ENCODE data around the gene PROB1. TPM values are rescaled to one million over a fixed set of nuclear protein-coding genes. Genes with fewer than 3 reads are reported as not detected.

Gene PROB1
- total RNA-seq, 4 donors from 2014 or later: 0.55 to 1.1 (median 0.60) TPM; not detected in 1

DNA sequence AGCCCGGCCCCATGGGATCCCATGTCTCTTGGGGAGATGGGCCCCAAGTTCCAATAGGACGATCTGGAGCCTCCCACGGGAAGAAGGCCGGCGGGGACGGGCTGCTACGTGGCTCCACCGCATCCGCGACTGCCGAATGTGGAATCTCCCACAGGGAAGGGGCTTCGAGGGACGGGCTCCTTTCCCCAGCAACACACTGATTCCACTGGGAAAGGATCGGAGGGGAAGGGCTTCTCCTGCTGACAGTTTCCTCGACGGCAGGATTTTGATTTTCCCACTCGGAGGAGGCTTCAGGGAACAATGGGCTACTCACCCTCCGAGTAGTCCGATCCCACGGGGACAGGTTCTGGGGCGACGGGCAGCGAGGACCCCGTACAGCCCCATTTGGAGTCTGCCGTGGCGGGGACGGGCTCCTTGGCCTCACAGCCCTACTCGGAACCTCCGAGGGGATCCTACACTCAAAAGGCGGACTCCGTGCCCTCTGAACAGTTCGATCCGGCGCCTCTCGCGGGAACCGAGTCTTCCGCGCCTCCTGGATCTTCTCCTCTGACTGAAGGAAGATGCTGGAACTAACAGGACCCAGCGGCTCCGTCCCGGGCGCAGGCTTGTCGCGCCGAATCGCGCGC lies 1.3 kb downstream of the PROB1 start:
- 19 to 27% methylated on average over 11 to 48 of the region's 49 CpGs for WGBS, 2 donors (ENCODE audit: low coverage in 1 of 2)
- H3K9me3 ChIP-seq: no peaks in the 10 kb centered on the region
- no peak for DNase-seq
- intact Hi-C loops (cut with DNase I; ENCODE audit: low total_unique reads): no loop called here
- H3K4me1 ChIP-seq: peaks cover 0 to 52% (median 42%) of the 10 kb centered on the region in 4 donors
- H3K27ac ChIP-seq: peak overlapping the region in 1 of 4 donors; percentile 82
- no peaks in the 10 kb centered on the region for H3K36me3 ChIP-seq
- in situ Hi-C loops (cut with MboI; ENCODE audit: low pct_ligation_motif_present in 1 of 4, low pct_unique_long_range_greater_than_20kb in 1 of 4, low sequenced_read_pairs in 3 of 4): no loop called here
- H3K4me3 ChIP-seq: peak overlapping the region; percentile 0 to 61 (median 36)
- peaks cover 21% of the 10 kb centered on the region for H3K27me3 ChIP-seq
- peak; percentile 9 for TF ChIP-seq POLR2A (IDR thresholded peaks at IDR 0.05)
- TF ChIP-seq EP300 (IDR thresholded peaks at IDR 0.05; ENCODE audit: low read depth): no peak
- no peak for TF ChIP-seq CTCF (IDR thresholded peaks at IDR 0.05)

GRCh38 chr5:139392678-139393496 lies 2.0 kb downstream of the PROB1 start:
- TF ChIP-seq CTCF (IDR thresholded peaks at IDR 0.05): peak; percentile 63 to 95 (median 65)
- TF ChIP-seq EP300 (IDR thresholded peaks at IDR 0.05; ENCODE audit: low read depth): no peak
- peak in 1 of 3 donors; percentile 10 for TF ChIP-seq POLR2AphosphoS5 (IDR thresholded peaks at IDR 0.05)
- TF ChIP-seq POLR2A (IDR thresholded peaks at IDR 0.05): no peak
- H3K36me3 ChIP-seq: no peaks in the 10 kb centered on the region
- in situ Hi-C loops (cut with MboI; ENCODE audit: low pct_ligation_motif_present in 1 of 4, low pct_unique_long_range_greater_than_20kb in 1 of 4, low sequenced_read_pairs in 3 of 4) (no loop called here), intact Hi-C loops (cut with DNase I; ENCODE audit: low total_unique reads) (no loop called here)
- H3K27me3 ChIP-seq: peaks cover 21% of the 10 kb centered on the region
- peak; percentile 89 for DNase-seq
- WGBS, 2 donors (ENCODE audit: low coverage in 1 of 2): 4% methylated on average over 53 of the region's 77 CpGs; no CpG with 5 or more reads in 1 of the 2 donors
- H3K4me3 ChIP-seq: peak overlapping the region; percentile 2 to 61 (median 36)
- no peaks in the 10 kb centered on the region for H3K9me3 ChIP-seq
- H3K4me1 ChIP-seq: peaks cover 0 to 57% (median 46%) of the 10 kb centered on the region in 4 donors
- H3K27ac ChIP-seq: peak overlapping the region; percentile 81 to 87 (median 82)

GRCh38 chr5:139392324-139392677 lies 2.6 kb downstream of the PROB1 start:
- Histone ChIP-seq H3K27ac (peak overlapping the region; percentile 81 to 87 (median 82)), H3K4me1 (peaks cover 0 to 63% (median 50%) of the 10 kb centered on the region in 4 donors), H3K36me3 (no peaks in the 10 kb centered on the region), H3K4me3 (peak overlapping the region in 3 of 4 donors; percentile 29 to 61 (median 44)), H3K27me3 (peaks cover 21% of the 10 kb centered on the region), H3K9me3 (no peaks in the 10 kb centered on the region)
- intact Hi-C loops (cut with DNase I; ENCODE audit: low total_unique reads) (no loop called here), in situ Hi-C loops (cut with MboI; ENCODE audit: low pct_ligation_motif_present in 1 of 4, low pct_unique_long_range_greater_than_20kb in 1 of 4, low sequenced_read_pairs in 3 of 4) (no loop called here)
- no peak for DNase-seq
- WGBS, 2 donors (ENCODE audit: low coverage in 1 of 2): 15% methylated on average over 21 of the region's 36 CpGs; no CpG with 5 or more reads in 1 of the 2 donors
- no peak for TF ChIP-seq POLR2AphosphoS5 (IDR thresholded peaks at IDR 0.05)
- TF ChIP-seq POLR2A (IDR thresholded peaks at IDR 0.05): no peak
- no peak for TF ChIP-seq CTCF (IDR thresholded peaks at IDR 0.05)
- TF ChIP-seq EP300 (IDR thresholded peaks at IDR 0.05; ENCODE audit: low read depth): no peak

DNA sequence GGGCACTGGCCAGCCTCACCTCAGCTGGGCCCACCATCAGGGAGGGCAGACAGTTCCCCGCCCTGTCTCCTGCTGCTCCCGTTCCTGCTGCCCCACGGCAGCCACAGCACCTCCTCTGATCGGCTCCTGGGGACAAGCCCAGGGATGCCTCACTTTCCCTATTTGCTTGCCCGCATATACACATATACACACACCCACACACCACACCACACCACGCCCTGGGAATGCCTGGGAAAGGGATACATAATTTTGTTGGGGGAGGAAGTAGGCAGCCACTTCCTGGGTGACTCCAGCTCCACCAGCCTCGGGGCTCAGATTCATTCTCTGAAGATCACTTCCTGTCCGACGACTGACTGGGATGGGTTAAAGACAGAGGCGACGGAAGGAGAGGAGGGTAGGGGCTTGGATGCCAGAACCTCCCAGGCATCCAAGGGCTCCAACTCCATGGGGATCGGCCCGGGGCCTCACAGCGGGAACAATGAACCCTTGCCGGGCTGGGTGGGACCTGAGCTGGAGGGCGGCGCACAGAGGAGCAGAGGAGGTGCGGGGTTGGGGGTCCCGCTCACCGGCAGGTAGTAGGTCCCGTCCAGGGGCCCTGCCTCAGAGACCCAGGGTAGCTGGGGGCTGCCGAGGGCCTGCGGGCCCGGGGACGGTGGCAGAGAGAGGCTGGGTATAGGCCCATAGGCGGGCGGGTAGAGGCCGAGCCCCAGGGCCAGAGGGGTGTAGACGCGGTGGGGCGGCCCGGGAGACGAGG lies 3.2 kb downstream of the PROB1 start:
- Histone ChIP-seq H3K9me3 (no peaks in the 10 kb centered on the region), H3K4me3 (peak overlapping the region in 3 of 4 donors; percentile 29 to 61 (median 44)), H3K36me3 (no peaks in the 10 kb centered on the region), H3K27me3 (peaks cover 21% of the 10 kb centered on the region), H3K27ac (peak overlapping the region; percentile 81 to 87 (median 82)), H3K4me1 (peaks cover 0 to 63% (median 50%) of the 10 kb centered on the region in 4 donors)
- intact Hi-C loops (cut with DNase I; ENCODE audit: low total_unique reads): no loop called here
- TF ChIP-seq POLR2AphosphoS5 (IDR thresholded peaks at IDR 0.05): peak in 1 of 3 donors; percentile 55
- TF ChIP-seq EP300 (IDR thresholded peaks at IDR 0.05; ENCODE audit: low read depth): no peak
- peak; percentile 64 for TF ChIP-seq POLR2A (IDR thresholded peaks at IDR 0.05)
- DNase-seq: peak; percentile 71
- WGBS, 2 donors (ENCODE audit: low coverage in 1 of 2): 24% methylated on average over 24 of the region's 33 CpGs; no CpG with 5 or more reads in 1 of the 2 donors
- in situ Hi-C loops (cut with MboI; ENCODE audit: low pct_ligation_motif_present in 1 of 4, low pct_unique_long_range_greater_than_20kb in 1 of 4, low sequenced_read_pairs in 3 of 4): no loop called here

Data from transverse colon (tissue), 4 donors.